NCI-H187 treated with DMSO at 0.1 percent for 48 hours (cell line): ENCODE data around the gene CYP2W1.
"Not testable (repeated sequence)": the region's sequence is repeated elsewhere in the genome, so short reads cannot be mapped to it uniquely, and the experiment has no call there.

Experiments
- DNase-seq: peaks from one replicate; lab custom pipeline; 2025; lab: John Stamatoyannopoulos, UW

Gene CYP2W1

DNA sequence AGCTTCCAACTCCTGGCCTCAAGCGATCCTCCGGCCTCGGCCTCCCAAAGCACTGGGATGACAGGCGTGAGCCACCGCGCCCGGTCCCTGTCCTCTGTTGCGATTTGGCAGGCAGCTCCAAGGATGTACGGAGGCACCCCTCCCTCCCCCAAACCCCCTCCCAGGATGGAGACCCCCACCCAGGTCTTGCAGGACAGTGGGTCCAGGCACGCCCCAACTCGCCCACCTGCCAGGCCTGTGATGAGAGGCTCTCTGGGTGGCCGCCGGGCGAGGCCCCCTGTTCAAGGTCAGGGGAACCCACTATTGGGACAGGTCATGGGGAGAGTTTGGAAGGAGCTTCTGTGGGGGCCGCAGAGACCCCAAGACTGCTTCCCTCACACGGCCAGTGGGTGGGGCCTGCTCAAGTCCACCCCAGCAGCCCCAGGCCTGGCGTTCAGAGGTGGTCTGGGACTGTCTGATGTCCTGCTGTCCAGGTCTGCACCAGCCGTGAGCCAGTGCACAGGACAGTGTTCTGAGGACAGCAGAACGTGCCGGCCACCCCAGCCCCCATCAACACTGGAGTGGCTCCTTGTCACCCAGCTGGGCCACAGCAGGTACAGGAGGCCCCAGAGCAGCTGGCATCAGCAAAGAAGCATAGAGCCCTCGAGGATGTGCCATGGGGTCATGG is 31.0 kb upstream of the CYP2W1 start:
- no peak for DNase-seq

DNA sequence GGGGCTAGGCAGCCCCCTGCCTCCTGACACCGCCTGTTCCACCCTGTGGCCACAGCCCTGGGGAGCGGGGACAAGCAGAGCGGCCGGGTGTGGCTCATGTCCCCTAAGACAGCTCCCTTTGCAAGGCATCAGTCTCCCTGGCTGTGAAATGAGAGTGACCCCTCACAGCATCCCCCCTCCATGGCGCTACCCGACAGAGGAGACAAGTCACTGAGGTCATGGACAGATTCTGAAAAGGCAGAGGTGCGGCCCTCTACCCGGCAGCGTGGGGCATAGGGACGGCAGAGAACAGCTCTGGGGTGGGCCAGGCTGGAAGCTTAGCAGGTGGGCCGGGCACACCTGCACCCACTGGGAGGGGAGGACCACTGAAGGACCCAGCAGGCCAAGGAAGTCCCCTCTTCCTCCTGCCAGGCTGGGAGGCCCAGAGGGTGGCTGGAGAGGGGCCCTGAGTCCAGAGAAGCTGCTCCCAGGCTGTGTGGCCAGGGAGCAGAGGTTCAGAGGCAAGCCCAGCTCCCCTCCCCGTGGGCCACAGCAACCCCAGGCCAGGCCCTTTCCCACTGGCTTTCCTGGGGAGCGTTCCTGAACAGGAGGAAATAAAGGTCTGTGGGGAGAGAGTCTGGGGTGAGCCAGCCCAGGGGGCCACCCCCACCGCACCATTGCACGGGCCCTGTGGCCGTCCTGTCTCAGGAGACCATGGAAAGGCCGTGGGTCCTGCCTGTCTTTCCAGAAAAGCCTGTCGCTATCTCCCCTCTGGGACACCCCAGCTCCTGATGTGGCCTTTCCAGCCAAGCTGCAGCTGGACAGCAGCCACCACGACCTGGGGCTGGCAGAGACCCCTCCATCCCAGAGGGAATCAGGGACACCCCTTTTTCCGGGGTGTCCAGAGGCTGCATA is 30.2 kb upstream of the CYP2W1 start:
- no peak for DNase-seq

DNA sequence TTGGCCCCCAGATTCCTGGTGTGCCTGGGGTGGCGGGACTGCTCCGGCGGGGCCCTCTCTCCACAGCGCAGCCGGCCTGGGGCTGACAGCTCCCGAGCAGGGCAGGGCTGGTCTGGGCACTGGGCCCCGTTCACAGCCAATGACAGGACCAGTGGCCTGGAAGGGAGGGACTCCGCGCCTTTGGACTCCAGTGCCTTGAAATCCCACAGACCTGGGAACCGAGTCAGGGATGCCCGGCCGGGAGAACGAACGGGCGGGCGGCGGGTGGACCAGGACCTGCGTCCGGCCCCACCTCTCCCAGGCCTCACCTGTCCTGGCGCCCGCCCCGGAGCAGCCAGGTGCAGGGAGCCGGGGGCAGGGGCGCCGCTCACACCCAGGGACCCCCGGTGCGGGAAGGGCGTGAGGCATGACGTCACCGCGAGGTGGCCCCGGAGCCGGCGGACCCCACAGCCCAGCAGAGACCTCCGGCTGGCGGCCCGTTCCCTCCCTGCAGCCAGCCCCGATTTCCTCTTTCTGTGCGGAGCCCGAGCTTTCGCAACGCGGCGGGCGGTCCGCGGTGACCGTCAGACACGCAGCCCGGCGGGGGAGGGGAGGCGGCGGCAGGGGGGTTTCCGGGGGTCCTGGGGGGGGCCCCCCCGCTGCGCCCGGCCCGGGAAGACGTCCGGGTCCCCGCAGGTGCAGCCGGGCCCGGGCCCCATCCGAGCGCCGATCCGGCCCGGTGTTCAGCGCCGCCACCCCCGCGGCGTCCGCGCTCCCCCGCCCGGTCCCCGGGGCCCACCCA is 29.2 kb upstream of the CYP2W1 start:
- no peak for DNase-seq

- DNase-seq: no peak
Observed at GRCh38 chr7:954330-955238, 28.4 kb upstream of the CYP2W1 start, which contains the start of gene ADAP1. Gene ADAP1 (minus strand): TSS chr7:954680. CDS start chr7:954477, 203 bp downstream.

DNA sequence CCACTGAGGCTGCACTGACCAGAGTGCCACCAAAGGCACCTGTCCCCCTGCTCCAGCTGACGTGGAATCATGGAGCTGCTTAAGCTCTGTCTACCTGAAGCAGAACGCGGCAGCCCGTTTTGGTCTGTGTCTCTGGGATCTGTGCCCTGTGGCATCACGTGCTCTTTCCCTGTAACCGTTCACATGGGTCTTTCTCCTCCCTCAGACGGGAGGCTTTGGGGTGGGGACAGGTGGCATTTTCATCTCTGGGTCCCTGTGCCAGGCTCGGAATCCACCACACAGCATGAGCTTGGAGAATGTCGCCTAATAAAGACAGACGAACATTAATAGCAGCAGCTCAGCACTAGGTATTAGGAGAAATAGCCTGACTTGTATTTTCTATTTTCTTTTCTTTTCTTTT is 26.9 kb upstream of the CYP2W1 start:
- DNase-seq: no peak

DNA sequence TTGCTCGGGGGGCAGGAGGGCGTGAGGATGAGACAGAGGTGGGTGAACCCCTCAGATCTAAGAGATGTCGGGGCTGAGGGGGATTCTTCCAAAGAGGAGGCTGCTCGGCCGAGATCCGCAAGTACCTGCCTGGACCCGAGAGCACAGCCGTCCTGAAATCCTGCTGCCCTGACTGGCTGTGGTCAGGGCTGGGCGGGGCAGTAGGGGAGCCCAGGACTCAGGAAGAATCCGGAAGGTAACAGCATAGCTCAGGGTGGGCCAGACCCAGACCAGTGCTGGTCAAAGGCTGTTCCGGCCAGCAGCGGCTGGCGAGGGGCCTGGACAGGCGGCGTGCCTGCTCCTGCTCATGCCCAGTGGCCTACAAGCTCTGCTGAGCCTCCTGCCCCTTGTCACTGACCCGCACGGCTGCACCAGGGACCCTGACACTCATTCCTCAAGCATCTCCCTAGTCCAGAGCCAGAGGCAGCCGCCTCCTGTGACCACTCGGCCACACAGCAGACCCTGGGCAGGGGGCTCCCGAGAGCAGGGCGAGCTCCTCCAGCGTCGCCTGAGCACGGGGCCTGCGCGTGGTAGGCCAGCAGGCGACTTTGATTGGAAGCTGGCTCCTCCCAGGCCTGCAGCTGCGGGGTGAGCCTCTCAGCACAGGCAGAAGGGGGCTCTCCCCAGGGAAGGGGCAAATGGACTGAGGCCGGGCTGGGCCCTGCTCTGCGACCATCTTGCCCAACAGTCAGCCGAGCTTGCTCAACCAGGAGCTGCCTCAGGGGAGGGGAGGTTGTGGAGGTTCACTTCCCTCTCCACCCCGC is 25.4 kb upstream of the CYP2W1 start:
- no peak for DNase-seq

DNA sequence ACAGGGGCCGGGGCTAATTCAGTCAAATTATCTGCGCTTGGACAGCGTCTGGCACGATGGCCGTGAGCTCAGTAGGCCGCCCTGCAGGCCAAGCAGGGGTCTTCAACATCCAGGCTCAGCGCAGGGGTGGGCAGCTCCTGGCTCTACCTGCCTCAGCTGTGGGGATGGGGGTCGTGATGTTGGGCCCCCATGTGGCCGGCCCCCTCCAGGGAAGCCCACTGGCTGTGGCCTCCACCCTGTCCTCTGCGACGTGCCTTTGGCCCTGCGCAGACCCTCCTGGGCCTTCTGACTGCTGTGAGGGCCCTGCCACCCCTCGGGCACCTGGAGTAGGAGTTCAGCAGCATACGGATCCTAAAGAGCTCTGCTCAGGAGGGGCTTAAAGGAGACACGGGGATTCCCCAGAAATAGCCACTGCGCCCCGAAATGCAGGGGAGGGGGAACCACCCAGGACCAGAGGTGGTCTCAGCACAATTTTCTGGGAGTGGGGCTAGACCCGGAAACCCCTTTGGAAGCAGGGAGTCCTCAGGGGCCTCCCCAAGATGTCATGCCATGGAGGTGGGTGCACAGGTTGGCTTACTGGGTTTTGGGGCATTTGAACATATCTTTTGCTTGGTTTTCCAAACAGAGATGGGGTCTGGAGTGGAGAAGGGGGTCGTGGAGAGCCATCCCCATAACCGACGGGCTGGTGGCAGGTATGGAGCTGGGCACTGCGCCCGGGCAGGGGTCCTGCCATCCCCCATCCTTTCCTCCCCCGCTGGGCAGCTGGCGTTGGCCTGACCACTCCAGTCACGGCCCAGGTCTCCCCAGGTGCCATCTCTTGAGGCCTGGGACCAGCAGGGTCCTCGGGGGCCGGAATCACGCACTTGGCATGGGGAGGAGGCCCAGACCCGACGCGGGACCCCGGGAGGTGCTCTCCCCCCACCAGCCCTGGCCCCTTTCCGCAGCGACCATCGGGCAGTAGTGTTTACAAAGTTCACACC is 24.5 kb upstream of the CYP2W1 start:
- DNase-seq: no peak

- DNase-seq: no peak
Observed at GRCh38 chr7:959271-959670, 23.7 kb upstream of the CYP2W1 start.

- not testable (repeated sequence) for DNase-seq
Observed at GRCh38 chr7:959740-960139, 23.2 kb upstream of the CYP2W1 start.

DNA sequence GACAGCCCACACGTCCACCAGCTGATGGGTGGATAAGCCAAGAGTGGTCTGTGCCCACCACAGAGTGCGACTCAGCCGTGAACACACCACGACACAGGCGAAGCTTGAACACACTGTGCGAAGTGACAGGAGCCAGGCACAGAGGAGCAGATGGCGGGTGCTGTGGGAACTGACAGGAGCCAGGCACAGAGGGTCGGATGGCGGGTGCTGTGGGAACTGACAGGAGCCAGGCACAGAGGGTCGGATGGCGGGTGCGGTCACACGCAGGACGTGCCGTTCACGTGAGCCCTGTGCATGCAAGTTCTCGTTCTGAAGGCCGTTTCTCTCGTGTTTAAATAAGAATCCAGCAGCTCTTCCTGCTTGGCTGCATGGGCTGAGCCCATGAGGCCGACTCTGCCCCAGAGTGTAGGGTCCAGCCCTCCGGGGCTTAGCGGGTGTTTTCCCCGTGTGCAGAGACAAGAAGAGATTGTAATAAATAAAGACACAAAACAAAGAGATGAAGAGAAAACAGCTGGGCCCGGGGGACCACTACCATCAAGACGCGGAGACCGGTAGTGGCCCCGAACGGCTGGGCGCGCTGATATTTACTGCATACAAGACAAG is 22.6 kb upstream of the CYP2W1 start:
- no peak for DNase-seq

DNA sequence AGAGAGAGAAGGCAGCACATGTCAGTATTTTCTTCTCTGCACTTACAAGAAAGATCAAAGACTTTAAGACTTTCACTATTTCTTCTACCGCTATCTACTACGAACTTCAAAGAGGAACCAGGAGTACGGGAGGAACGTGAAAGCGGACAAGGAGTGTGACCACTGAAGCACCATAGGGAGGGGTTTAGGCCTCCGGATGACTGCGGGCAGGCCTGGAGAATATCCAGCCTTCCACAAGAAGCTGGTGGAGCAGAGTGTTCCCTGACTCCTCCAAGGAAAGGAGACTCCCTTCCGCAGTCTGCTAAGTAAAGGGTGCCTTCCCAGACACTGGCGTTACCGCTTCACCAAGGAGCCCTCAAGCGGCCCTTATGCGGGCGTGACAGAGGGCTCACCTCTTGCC is 22.0 kb upstream of the CYP2W1 start:
- DNase-seq: not testable (repeated sequence)

GRCh38 chr7:961546-962400 is 21.2 kb upstream of the CYP2W1 start:
- no peak for DNase-seq

GRCh38 chr7:962401-963081 is 20.4 kb upstream of the CYP2W1 start:
- no peak for DNase-seq

DNA sequence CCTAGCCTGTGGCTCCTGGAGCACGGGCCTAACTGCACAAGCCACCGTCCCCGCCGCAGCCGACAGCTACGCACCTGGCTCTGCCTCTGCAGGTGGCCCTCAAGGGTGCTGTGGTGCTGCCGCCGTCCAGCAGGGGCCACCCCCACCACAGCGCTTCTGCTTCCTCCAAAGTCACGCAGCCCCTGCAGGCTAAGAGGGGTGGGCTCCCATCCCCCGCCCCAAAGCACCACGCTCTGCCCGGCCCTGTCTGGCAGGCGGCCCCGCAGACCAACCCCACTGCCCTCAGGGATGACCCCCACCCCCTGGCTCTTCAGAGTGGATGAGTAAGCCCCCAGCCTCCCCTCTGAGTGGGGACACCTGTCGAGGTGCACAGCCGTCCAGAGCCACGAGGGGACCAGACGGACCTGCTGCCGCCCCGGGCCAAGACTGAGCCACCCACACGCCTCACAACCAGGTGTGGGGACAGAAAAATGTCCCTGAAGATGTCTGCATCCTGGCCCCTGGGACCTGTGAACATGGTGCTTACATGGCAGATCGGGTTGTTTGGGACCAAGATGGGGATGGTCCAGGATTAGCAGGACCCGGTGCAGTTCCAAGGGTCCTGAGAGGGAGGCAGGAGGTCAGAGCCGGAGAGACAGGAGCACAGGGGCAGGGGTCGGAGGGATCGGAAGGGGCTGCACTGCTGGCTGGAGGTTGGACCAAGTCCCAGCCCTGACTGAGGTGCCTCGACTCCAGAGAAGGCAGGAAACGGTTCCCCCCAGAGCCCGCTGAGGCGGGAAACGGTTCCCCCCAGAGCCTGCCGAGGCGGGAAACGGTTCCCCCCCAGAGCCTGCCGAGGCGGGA is 19.5 kb upstream of the CYP2W1 start:
- no peak for DNase-seq

DNA sequence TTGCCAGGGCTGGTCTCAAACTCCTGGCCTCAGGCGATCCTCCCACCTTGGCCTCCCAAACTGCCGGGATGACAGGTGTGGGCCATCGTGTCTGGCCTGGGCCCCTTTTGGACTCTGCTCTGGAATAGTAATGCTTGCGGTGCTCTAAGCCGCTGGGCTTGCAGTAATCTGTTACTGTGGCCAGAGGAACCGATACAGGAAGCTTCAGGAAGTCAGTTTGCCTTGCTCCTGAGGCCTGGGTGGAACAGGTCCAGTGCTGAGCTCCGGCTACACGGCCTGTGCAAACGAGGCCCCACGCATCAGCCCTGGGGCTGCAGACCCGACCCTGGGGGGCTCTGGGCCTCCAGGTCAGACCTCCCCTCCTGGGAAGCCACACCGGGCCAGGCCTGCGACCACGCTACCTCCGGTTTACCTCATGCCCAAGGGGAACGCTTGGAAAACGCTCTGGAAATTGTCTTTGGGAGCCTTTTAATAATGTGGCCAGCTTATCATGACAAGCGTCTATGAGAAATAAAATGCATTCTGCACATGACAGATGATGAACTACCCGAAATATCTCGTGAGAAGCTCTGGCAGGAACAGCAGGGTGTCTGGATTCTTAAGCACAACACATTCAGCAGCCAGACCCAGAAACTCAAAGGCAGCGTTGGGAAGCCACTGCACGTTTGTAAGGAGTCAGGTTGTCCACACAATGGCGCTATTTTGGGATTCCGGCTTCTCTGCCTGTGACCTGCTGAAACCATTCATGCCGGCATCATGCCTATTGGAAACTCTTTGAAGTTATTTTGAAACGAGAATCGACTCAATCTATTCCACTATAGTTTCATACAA is 18.4 kb upstream of the CYP2W1 start:
- no peak for DNase-seq
